ENCODE measurements around the gene DYNC1LI1.
"Not testable (repeated sequence)": the region's sequence is repeated elsewhere in the genome, so short reads cannot be mapped to it uniquely, and the experiment has no call there.

The DYNC1LI1 gene

DNA sequence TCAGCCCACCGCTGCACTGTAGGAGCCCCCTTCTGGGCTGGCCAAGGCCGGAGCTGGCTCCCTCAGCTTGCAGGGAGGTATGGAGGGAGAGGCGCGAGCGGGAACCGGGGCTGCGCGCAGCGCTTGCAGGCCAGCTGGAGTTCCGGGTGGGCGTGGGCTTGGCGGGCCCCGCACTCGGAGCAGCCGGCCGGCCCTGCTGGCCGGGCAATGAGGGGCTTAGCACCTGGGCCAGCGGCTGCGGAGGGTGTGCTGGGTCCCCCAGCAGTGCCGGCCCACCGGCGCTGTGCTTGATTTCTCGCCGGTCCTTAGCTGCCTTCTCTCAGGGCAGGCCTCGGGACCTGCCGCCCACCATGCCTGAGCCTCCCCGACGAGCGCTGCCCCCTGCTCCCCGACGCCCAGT is 8.0 kb upstream of the DYNC1LI1 start:
- DNase-seq: not testable (repeated sequence)

DNA sequence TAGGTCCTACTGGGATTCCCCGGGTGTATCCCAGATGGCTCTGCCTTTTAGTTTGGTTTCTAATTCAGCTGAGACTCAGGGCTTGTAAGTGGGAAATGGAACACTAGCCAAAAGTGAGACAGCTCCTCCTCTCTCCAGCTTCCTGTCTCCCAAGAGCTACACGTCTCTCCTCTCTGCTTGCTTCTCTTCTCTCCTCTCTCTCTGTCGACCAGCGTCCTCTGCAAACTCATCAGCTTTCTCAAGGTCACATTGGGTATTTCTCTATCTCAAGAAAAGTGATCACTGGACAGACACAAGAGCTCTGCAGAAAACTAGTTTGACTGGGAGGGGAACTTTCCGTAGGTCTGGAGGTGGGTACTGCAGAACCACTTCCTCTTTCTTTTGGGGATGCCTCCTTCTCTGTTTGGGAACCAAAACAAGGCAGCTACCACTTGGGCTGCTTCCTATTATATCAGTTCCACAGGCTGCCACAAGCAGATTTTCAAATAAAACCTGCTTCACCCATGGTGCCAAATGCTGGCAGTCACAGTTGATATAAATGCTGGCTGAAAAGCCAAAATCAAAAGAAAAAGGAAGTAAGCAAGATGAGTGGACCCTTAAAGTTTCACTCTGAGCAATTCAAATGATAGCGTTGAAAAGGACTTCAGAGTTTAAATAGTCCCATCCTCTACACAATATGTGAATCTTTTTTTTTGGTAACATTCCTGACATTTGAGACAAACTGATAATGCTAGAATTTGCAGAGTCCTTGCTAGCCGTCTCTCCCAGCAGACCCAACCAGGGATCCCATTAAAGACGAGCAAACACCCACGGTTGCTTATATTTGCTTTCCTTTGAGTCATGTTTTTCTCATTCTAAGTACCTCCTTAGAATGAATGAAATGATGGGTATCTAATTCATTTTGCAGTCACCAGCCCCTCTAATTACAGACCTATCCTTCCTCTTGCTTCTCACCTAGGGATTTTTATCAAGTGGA is 7.2 kb upstream of the DYNC1LI1 start:
- no peak for DNase-seq

DNA sequence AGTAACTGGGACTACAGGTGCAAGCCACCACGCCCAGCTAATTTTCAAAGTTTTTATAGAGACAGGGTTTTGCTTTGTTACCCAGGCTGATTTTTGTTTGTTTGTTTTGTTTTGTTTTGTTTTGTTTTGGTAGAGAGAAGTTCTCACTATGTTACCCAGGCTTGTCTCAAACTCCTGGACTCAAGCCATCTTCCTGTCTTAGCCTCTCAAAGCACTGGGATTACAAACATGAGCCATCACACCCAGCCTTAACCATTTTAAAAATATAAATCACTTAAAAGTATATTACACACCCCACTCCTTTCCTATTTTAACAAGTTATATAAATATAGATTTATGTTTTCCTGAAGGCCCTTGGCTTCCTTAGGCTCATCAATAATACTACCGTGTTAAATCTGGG is 6.5 kb upstream of the DYNC1LI1 start:
- no peak for DNase-seq

- DNase-seq: no peak
Observed at GRCh38 chr3:32575451-32576113, 4.9 kb upstream of the DYNC1LI1 start.

DNA sequence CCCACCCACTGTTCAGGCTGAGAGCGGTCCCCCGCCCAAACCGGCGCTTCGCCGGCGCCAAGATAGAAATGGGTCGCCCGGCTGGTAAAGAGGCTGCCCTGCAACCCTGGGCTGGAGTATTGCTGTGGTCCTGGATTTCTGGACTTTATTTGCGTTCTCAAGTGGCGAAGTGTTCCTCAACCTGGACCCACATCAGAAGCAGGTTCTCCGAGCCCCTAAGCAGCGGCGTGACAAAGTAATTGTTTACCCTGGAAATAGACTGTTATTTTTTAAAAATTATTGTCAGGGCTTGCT is 481 bp upstream of the DYNC1LI1 start:
- no peak for DNase-seq

DNA sequence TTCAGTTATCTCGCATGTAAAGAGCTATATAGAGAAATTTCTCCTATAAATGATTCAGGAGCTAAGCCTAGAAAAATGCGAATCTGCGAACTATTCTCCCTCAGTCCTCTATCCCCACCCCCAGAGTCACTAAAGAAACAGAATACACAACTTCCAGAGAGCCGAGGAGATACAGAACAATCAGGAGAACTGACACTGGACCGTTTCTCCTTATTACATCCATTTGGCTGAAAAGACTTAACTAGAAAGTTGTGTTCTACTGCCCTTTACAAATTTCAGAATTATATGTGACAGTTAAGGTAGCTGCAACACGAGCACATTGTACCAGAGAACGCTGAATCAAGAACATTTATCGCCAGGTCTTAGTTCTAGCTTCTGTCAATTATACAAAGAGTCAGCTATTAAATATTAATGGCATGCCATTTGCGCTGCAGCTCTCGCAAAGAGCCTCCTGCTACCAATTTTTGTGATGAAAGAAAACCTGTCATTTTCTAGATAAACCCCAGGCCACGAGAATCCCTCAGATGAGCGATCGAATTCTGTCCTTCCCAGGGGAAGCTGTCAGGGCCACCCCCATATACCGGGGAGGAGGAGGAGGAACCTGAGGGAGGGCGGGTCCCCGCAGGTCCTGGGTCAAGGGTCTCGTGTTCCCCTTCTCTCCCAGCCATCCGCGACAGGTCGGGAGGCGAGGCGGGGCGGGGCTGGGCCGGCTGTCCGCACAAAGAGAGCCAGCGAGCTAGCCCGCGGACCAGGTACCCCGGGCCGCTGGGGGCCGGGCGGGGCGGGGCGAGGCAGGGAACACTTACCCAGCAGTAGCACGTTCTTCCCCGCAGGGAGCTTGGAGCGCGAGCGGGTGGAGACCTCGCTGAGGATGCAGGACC is 878 bp downstream of the DYNC1LI1 start:
- DNase-seq: peak; percentile 48 to 58

DNA sequence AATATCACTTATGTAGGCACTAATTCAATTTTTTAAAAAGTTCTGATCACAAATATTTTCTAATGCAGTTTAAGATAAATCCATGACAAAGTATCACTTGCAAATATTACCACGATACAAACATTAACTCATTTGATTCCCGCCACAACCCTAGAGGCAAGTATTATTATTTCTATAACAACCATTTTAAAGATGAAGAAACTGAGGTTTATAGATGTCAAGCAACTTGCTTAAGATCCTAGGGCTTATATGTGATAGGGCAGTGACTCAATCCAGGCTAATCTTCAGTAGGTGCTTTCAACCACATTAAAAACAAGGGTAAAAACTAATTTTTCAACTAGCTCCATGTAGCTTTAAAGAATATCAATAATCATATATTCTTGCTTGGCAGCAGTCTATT is 1.7 kb downstream of the DYNC1LI1 start:
- DNase-seq: no peak

GRCh38 chr3:32564195-32564594 is 6.5 kb downstream of the DYNC1LI1 start:
- DNase-seq: no peak

GRCh38 chr3:32562640-32563039 is 8.0 kb downstream of the DYNC1LI1 start:
- no peak for DNase-seq

DNA sequence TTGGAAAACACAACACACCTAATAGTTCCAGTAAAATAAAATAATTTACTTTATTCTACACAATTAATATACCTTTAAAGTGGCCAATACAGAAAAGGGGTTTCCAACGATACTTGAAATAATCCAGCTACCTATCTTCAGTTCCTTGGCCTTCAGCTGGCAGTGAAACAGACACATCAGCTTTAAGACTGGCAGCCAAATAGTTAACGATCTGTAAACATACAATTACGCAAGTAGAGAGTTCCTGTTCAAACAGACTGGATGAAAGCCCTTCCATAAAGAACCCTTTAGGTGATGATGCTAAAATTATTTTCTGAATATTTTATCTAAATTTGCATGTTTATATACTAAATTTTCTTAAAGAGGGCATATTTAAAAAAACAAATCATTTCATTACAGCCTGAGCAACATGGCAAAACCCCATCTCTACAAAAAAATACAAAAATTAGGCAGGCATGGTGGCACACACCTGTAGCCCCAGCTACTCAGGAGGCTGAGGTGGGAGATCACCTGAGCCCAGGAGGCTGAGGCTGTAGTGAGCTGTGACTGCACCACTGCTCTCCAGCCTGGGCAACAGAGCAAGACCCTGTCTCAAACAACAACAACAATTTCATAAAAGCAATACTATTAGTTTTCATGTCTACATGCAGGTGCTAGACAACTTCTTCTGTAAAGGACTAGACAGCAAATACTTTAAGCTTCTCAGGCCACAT is 12.9 kb downstream of the DYNC1LI1 start:
- peak; percentile 36 to 76 for DNase-seq

GRCh38 chr3:32556332-32556731 is 14.3 kb downstream of the DYNC1LI1 start:
- no peak for DNase-seq

GRCh38 chr3:32553973-32554372 is 16.7 kb downstream of the DYNC1LI1 start:
- no peak for DNase-seq

GRCh38 chr3:32553459-32553858 is 17.2 kb downstream of the DYNC1LI1 start:
- peak in 1 of 2 experiments; percentile 0 for DNase-seq

DNA sequence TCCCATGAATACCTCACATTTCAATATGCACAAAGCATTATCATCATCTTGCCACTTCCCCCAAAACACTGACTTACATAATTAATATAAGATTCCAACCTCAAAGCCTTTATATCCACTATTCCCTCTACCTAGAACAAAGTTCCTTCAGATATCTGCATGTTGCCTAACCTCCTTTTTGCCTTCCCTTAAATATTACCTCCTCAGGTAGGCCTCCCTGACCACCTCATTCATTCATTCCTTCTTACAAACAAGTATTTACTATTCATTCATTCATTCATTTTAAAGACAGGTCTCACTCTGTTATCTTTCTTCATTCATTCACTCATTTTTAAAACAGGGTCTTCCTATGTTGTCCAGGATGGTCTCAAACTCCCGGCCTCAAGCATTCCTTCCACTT is 18.6 kb downstream of the DYNC1LI1 start:
- no peak for DNase-seq

GRCh38 chr3:32551496-32551895 is 19.2 kb downstream of the DYNC1LI1 start:
- DNase-seq: no peak

DNA sequence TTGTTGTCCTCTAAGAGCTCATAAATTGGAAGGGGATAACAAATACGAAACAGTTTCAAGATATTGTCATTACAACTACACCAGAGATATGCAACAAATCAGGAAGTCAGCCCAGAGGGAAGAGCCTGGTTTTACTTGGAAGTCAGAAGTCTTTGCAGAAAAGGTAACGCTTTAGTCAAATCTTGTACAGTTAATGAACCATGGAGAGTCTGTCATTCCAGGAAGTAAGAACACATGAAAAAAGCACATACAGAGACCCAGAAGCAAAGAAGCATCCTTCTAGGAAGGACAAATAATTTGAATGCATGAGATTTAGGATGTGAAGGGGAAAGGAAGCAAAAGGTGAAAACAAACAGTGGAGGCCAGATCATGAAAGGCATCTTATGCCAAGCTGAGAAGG is 19.6 kb downstream of the DYNC1LI1 start:
- DNase-seq: no peak

- DNase-seq: no peak
Observed at GRCh38 chr3:32545305-32545704, 25.4 kb downstream of the DYNC1LI1 start.

DNA sequence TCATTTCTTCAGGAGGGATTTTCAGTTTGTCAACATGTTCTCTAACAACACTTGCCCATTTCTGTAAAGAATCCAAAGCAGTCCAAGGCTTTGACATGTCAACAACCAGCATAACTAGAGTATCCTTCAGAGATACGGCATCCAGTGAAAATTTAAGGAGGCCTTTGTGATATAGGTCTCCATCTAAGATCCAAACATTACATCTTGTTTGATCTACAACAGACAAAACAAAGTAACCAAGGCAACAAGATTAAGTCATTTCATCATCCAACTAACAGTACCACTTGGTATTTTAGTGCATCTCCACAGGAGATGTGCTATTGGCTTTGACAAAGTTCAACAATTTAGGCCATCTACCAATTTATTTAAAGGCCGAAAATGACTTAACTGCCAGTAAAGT is 25.8 kb downstream of the DYNC1LI1 start:
- DNase-seq: no peak

DNA sequence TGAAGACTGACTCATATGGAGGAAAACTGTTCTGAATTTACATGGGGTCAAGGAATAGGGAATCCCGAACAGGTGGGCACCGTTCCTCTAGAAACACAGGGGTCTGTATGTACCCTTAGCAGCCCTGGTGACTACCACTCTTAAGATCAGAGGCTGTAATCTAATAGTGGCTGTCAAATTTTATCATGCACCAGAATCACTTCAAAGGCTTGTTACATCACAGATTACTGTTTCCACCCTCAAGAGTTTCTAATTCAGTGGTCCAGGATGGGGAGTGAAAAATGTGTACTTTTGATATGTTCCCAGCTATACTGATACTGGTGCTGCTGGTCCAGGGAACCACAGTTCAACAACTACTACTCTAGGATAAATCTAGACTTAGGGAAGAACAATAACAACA is 27.9 kb downstream of the DYNC1LI1 start:
- no peak for DNase-seq

GRCh38 chr3:32540899-32541298 is 29.8 kb downstream of the DYNC1LI1 start:
- no peak for DNase-seq

DNA sequence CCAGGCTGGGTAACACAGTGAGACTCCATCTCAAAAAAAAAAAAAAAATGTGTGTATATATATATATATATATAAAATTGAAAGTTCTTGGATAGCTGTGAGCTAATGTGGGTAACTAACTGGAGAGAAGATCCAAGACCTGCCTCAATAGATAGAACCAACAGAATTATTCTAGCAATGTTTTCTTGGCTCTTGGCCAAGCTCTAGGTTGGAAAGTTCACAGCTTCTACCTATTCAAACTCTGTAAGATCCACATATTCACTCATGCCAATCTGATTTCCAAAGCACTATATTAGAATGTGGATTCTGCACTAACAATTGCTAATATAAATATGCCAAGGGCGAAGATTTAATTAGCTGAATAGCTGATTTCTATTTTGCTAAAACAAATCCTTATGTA is 38.2 kb downstream of the DYNC1LI1 start:
- no peak for DNase-seq

DNA sequence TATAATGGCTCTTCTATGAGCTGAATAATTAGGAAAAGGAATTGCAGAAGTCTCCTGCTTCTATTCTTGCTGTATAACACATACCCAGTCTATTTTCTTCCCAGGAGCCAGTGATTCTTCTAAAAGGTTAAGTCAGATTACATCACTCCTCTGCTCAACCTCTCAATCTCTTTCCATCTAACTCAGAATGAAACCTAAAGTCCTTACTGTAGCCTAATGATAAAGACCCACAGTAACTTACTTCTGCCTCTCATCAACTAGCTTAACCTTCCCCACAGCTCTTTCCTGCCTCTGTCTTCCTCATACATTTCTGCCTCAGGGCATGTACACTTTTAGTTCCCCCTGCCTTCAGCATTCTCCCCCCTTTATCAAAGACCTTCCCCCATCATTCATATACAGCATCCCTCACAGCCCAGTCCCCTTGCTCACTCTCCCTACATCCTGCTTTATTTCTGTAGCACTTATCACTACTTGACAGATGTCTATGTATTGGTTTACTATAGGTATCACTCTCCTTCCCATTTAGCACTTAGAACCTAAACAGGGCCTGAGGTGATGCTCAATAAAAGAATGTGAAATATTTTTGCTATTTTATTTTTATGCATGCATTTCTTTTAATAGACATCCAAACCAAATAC is 39.5 kb downstream of the DYNC1LI1 start:
- DNase-seq: no peak
